Astrocyte (in vitro differentiated cells and primary cell): Measurements from ENCODE around the gene ARHGAP24.

ENCODE experiments used
- EZH2 ChIP-seq: IDR thresholded peaks from 2 replicates; pipeline ENCODE4 v1.6.1; 2012; ENCODE audit warnings: mild to moderate bottlenecking, low read length, inconsistent platforms; ENCODE audit not compliant: insufficient read depth
- TF ChIP-seq, protein P1 (sequence below): IDR thresholded peaks from 2 replicates; pipeline ENCODE4 v1.5.1; 2011; ENCODE audit warnings: low read depth, mild to moderate bottlenecking, inconsistent platforms, low read length, moderate library complexity; ENCODE audit not compliant: insufficient read depth

DNA sequence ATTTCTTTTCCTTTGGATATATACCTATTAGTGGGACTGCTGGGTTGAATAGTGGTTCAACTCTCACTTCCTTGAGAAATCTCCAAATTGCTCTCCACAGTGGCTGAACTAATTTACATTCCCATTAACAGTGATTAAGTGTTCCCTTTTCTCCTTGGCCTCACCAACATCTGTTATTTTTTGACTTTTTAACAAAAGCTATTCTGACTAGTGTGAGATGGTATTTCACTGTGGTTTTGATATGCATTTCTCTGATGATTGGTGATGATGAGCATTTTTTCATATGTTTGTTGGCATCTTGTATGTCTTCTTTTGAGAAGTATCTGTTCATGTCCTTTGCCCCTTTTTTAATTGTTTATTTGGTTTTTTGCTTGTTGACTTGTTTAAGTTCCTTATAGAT lies 471.9 kb downstream of the ARHGAP24 start:
- TF ChIP-seq, protein P1, sequence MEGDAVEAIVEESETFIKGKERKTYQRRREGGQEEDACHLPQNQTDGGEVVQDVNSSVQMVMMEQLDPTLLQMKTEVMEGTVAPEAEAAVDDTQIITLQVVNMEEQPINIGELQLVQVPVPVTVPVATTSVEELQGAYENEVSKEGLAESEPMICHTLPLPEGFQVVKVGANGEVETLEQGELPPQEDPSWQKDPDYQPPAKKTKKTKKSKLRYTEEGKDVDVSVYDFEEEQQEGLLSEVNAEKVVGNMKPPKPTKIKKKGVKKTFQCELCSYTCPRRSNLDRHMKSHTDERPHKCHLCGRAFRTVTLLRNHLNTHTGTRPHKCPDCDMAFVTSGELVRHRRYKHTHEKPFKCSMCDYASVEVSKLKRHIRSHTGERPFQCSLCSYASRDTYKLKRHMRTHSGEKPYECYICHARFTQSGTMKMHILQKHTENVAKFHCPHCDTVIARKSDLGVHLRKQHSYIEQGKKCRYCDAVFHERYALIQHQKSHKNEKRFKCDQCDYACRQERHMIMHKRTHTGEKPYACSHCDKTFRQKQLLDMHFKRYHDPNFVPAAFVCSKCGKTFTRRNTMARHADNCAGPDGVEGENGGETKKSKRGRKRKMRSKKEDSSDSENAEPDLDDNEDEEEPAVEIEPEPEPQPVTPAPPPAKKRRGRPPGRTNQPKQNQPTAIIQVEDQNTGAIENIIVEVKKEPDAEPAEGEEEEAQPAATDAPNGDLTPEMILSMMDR: no peak
- TF ChIP-seq EZH2: no peak
